HCT116 (cell line): Measurements from ENCODE around the gene CSNK1G2.

Experiments
- CEBPB ChIP-seq: IDR thresholded peaks from 2 replicates; pipeline ENCODE4 v1.6.1; 2012; ENCODE audit warnings: low read depth
- EZH2 ChIP-seq: fragments of 200-600 bp; sonication (generic); IDR thresholded peaks from 2 replicates; pipeline ENCODE4 v1.6.1; 2017; ENCODE audit warnings: antibody characterized with exemption, mixed run types
- EZH2phosphoT487 ChIP-seq: fragments of 200-600 bp; IDR thresholded peaks from 2 replicates; pipeline ENCODE4 v1.6.1; 2018; ENCODE audit warnings: antibody characterized with exemption, borderline replicate concordance
- FOSL1 ChIP-seq: IDR thresholded peaks from 2 replicates; pipeline ENCODE4 v1.6.1; 2012; ENCODE audit warnings: low read depth
- MAX ChIP-seq: IDR thresholded peaks from 2 replicates; pipeline ENCODE4 v1.6.1; 2012
- POLR2A ChIP-seq: IDR thresholded peaks from 2 replicates; pipeline ENCODE4 v1.7.0; 2011; ENCODE audit warnings: borderline replicate concordance; ENCODE audit not compliant: insufficient read depth, insufficient read length; ENCODE audit errors: extremely low read depth
- POLR2AphosphoS5 ChIP-seq: IDR thresholded peaks from 2 replicates; pipeline ENCODE4 v1.6.1; 2011; ENCODE audit warnings: mild to moderate bottlenecking, low read depth, low read length, moderate library complexity
- SIN3A ChIP-seq: IDR thresholded peaks from 2 replicates; pipeline ENCODE4 v1.6.1; 2012; ENCODE audit warnings: low read depth
- TF ChIP-seq, protein P1 (sequence below), 3 experiments: fragments of 200-600 bp in 1 of 3; sonication (generic) in 1 of 3; IDR thresholded peaks in 2 of 3; conservative IDR thresholded peaks in 1 of 3; 2 replicates each; pipeline ENCODE4 v1.5.1; 2012 to 2017; ENCODE audit warnings: low read depth in 2 of 3, low read length in 2 of 3, antibody characterized with exemption in 1 of 3, borderline replicate concordance in 1 of 3, control low read depth in 1 of 3, mild to moderate bottlenecking in 1 of 3, mixed read lengths in 1 of 3, mixed run types in 1 of 3, moderate library complexity in 1 of 3; ENCODE audit not compliant: insufficient read depth in 1 of 3
- TF ChIP-seq, protein P2 (sequence below): IDR thresholded peaks from 2 replicates; pipeline ENCODE4 v1.6.1; 2012; ENCODE audit warnings: low read depth
- TF ChIP-seq, protein P3 (sequence below): IDR thresholded peaks from 2 replicates; pipeline ENCODE4 v1.6.1; 2012

DNA sequence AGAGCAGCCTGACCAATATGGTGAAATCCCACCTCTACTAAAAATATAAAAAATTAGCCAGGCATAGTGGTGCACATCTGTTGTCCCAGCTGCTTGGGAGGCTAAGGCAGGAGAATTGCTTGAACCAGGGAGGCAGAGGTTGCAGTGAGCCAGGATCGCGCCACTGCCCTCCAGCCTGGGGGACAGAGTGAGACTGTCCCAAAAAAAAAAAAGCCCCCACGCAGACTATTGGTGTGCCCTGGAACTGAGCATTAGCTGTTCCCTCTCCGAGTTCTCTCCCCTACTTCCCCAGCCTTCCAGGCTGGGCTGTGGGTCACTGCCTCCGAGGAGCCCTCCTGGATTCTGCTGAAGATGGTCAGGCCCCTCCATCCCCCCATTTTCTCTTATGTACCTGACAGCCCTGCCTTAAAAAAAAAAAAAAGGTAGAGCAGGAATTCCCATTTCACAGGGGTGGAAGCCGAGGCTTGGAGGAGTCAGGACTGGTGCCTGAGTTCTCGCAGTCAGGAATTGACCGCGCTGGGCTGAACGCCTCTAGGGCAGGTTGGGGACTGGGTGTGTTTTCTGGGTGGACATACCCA, 33.9 kb upstream of the CSNK1G2 start:
- no peak for TF ChIP-seq POLR2A
- no peak for TF ChIP-seq EZH2
- TF ChIP-seq POLR2AphosphoS5, result no peak
- TF ChIP-seq FOSL1, result no peak
- TF ChIP-seq, protein P1, sequence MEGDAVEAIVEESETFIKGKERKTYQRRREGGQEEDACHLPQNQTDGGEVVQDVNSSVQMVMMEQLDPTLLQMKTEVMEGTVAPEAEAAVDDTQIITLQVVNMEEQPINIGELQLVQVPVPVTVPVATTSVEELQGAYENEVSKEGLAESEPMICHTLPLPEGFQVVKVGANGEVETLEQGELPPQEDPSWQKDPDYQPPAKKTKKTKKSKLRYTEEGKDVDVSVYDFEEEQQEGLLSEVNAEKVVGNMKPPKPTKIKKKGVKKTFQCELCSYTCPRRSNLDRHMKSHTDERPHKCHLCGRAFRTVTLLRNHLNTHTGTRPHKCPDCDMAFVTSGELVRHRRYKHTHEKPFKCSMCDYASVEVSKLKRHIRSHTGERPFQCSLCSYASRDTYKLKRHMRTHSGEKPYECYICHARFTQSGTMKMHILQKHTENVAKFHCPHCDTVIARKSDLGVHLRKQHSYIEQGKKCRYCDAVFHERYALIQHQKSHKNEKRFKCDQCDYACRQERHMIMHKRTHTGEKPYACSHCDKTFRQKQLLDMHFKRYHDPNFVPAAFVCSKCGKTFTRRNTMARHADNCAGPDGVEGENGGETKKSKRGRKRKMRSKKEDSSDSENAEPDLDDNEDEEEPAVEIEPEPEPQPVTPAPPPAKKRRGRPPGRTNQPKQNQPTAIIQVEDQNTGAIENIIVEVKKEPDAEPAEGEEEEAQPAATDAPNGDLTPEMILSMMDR (IDR thresholded peaks at IDR 0.05 in 2 of 3, conservative IDR thresholded peaks at IDR 0.05 in 1 of 3; ENCODE audit: borderline replicate concordance in 1 of 3, insufficient read depth in 1 of 3, low read depth in 2 of 3, low read length in 2 of 3), result no peak
- TF ChIP-seq, protein P2, sequence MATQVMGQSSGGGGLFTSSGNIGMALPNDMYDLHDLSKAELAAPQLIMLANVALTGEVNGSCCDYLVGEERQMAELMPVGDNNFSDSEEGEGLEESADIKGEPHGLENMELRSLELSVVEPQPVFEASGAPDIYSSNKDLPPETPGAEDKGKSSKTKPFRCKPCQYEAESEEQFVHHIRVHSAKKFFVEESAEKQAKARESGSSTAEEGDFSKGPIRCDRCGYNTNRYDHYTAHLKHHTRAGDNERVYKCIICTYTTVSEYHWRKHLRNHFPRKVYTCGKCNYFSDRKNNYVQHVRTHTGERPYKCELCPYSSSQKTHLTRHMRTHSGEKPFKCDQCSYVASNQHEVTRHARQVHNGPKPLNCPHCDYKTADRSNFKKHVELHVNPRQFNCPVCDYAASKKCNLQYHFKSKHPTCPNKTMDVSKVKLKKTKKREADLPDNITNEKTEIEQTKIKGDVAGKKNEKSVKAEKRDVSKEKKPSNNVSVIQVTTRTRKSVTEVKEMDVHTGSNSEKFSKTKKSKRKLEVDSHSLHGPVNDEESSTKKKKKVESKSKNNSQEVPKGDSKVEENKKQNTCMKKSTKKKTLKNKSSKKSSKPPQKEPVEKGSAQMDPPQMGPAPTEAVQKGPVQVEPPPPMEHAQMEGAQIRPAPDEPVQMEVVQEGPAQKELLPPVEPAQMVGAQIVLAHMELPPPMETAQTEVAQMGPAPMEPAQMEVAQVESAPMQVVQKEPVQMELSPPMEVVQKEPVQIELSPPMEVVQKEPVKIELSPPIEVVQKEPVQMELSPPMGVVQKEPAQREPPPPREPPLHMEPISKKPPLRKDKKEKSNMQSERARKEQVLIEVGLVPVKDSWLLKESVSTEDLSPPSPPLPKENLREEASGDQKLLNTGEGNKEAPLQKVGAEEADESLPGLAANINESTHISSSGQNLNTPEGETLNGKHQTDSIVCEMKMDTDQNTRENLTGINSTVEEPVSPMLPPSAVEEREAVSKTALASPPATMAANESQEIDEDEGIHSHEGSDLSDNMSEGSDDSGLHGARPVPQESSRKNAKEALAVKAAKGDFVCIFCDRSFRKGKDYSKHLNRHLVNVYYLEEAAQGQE, result no peak
- no peak for TF ChIP-seq MAX
- no peak for TF ChIP-seq EZH2phosphoT487
- TF ChIP-seq, protein P3, sequence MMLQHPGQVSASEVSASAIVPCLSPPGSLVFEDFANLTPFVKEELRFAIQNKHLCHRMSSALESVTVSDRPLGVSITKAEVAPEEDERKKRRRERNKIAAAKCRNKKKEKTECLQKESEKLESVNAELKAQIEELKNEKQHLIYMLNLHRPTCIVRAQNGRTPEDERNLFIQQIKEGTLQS, result no peak
- no peak for TF ChIP-seq SIN3A
- no peak for TF ChIP-seq CEBPB
